CD4-positive, alpha-beta T cell treated with Interleukin-12 subunit alpha and Interleukin-12 subunit beta, for 1 hour (primary cell): ENCODE measurements around the gene CALB2.
"Not testable (repeated sequence)": the region's sequence is repeated elsewhere in the genome, so short reads cannot be mapped to it uniquely, and the experiment has no call there.

Experiments
- DNase-seq: peaks from one replicate; pipeline ENCODE4 v3.0.0-alpha.2; 2020

The CALB2 gene

GRCh38 chr16:71353736-71354135, 4.8 kb upstream of the CALB2 start:
- DNase-seq: no peak

- DNase-seq: no peak
Observed at GRCh38 chr16:71354156-71354555, 4.4 kb upstream of the CALB2 start.

- no peak for DNase-seq
Observed at GRCh38 chr16:71356051-71356740, 2.3 kb upstream of the CALB2 start.

GRCh38 chr16:71356936-71357335, 1.6 kb upstream of the CALB2 start:
- DNase-seq: not testable (repeated sequence)

- DNase-seq: no peak
Observed at GRCh38 chr16:71357681-71358080, 842 bp upstream of the CALB2 start.

GRCh38 chr16:71359431-71359830, 908 bp downstream of the CALB2 start:
- no peak for DNase-seq

GRCh38 chr16:71360378-71360777, 1.9 kb downstream of the CALB2 start:
- no peak for DNase-seq

- DNase-seq: no peak
Observed at GRCh38 chr16:71364133-71364681, 5.7 kb downstream of the CALB2 start.

GRCh38 chr16:71365021-71365420, 6.5 kb downstream of the CALB2 start:
- DNase-seq: no peak

GRCh38 chr16:71367241-71367976, 8.9 kb downstream of the CALB2 start:
- no peak for DNase-seq

- no peak for DNase-seq
Observed at GRCh38 chr16:71368958-71369357, 10.4 kb downstream of the CALB2 start.

GRCh38 chr16:71369494-71369893, 11.0 kb downstream of the CALB2 start:
- DNase-seq: no peak

GRCh38 chr16:71371237-71371636, 12.7 kb downstream of the CALB2 start:
- DNase-seq: no peak

- no peak for DNase-seq
Observed at GRCh38 chr16:71373073-71373472, 14.6 kb downstream of the CALB2 start.

GRCh38 chr16:71376465-71377157, 18.1 kb downstream of the CALB2 start:
- DNase-seq: no peak

GRCh38 chr16:71379711-71380110, 21.2 kb downstream of the CALB2 start:
- no peak for DNase-seq

- DNase-seq: no peak
Observed at GRCh38 chr16:71380831-71381230, 22.3 kb downstream of the CALB2 start.

GRCh38 chr16:71383054-71383773, 24.7 kb downstream of the CALB2 start:
- DNase-seq: no peak

- no peak for DNase-seq
Observed at GRCh38 chr16:71384073-71384724, 25.7 kb downstream of the CALB2 start.

- no peak for DNase-seq
Observed at GRCh38 chr16:71387045-71387871, 28.7 kb downstream of the CALB2 start.

- no peak for DNase-seq
Observed at GRCh38 chr16:71389330-71389729, 30.8 kb downstream of the CALB2 start.
